NCI-H526 treated with DMSO at 0.1 percent for 48 hours (cell line): ENCODE measurements around the gene ACAD11.

Source experiments
- DNase-seq: peaks from one replicate; lab custom pipeline; 2025; lab: John Stamatoyannopoulos, UW

The ACAD11 gene

GRCh38 chr3:132659365-132660051, at the start of gene ACAD11:
Gene ACAD11 (minus strand): TSS chr3:132659809. CDS start chr3:132659751, 58 bp downstream.
- DNase-seq = peak; percentile 45

- no peak for DNase-seq
Observed at GRCh38 chr3:132703733-132704132, 44.1 kb upstream of the ACAD11 start.

- no peak for DNase-seq
Observed at GRCh38 chr3:132695422-132695821, 35.8 kb upstream of the ACAD11 start.

DNA sequence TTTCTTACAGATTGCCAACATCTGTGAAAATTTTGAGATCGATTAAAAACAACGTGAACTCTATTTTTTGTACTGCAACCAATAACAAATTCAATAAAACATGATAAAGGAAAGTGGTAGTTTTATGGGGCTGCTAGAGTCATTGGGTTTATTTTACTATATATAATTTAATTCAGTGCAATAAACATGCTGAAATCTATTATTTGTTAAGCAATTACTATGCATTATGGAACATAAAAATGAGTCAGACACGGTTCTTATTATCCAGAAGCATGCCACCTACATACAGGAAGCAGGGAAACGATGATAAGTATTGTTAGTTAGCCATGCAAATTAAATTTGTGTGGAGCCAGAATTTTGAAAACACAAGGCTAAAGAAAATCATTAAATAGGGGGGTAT, 35.4 kb upstream of the ACAD11 start:
- DNase-seq = no peak

DNA sequence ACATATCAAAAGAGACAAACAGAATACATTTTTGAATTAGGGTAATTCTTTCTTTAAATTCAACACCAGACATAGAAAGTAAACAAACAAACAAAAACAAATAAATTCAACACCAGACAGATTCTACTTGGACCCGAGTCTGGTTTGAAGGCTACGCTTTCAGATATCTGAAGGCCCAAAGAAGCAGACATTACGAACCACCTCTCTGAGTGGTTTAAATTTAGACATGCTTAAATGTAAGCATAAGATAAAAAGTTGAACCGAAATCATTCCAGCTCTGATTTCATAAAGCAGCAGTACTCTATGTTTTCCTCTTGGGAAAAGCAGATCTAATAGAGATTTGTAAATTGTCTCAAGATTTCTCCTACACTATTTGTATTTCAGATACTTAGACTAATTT, 30.4 kb upstream of the ACAD11 start:
- DNase-seq = no peak

GRCh38 chr3:132682201-132682600, 22.6 kb upstream of the ACAD11 start:
- DNase-seq = no peak

DNA sequence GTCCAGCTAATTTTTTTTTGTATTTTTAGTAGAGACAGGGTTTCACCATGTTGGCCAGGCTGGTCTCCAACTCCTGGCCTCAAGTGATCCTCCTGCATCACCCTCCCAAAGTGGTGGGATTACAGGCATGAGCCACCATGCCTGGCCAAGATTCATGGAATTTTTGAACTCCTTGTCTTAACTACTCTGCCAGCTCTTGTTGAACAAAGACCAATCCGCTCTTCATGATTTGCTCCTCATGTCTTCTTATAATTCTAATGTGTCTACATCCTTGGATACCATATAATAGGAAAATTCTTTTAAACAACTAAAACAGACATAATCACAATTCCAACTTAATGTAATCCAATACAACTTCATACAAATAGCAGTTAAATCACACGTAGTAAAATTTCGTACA, 21.8 kb upstream of the ACAD11 start:
- no peak for DNase-seq

DNA sequence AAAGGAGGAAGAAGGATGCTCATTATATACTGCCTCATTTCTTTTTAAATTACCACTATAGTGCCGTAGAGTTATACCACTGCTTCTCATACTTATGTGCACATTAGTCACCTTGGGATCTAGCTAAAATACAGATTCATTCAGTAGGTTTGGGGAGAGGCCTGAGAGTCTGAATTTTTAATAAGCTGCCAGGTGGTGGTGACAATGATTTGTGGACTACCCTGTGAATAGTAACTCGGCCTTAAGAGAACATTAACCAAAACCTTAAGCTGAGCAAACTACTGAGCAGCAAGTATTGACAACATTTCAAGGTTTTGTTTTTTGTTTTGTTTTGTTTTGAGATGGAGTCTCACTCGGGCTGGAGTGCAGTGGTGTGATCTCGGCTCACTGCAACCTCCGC, 20.3 kb upstream of the ACAD11 start:
- no peak for DNase-seq

GRCh38 chr3:132675408-132675807, 15.8 kb upstream of the ACAD11 start:
- DNase-seq = no peak

GRCh38 chr3:132669256-132669777, 9.7 kb upstream of the ACAD11 start:
- DNase-seq = no peak

DNA sequence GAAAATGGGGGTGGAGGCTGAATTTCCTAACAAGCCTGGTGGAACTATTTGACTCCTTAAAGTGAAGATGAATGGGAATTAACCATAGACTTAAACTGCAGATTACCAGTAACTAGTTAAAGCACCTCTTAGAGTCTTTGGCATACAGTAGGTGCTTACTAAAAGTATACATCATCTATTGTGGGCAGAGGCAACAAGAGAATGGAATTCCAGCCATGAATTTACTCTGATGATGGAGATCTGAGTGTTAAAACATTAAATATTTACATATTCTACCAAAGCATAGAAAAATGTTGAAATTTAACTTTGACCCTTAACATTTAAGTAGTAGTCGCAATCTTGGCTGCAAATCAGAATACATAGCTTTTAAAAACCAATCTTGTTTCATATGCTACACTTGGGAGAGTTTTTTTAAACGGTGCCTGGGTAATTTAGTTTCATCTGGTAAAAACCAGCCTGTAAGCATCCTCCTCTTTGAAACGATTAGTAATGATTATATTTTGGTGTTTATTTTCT, 5.7 kb upstream of the ACAD11 start:
- no peak for DNase-seq

DNA sequence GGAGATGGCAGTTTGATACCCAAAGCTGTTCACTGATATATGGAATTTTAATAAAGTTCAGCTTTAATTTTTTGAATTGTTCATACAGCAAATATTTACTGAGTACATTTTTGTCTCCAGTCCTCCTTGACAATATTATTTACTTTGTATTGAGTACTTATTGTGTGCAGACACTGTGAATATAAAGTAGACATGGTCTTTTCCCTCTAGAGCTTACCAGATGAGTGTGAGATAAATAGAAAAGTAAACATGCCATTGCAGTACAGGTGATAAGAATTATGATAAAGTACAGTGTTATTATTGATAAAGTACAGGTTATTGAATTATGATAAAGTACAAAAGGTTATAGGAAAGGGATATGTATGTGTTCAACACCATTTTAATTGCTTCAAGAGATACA, 2.6 kb upstream of the ACAD11 start:
- no peak for DNase-seq

- peak; percentile 33 for DNase-seq
Observed at GRCh38 chr3:132661101-132661500, 1.5 kb upstream of the ACAD11 start.

GRCh38 chr3:132660811-132661070, 1.1 kb upstream of the ACAD11 start:
- DNase-seq = no peak

- DNase-seq = peak; percentile 85
Observed at GRCh38 chr3:132660052-132660810, 622 bp upstream of the ACAD11 start, which contains the start of gene UBA5. Gene UBA5 (plus strand): TSS chr3:132660329. CDS start chr3:132660538, 209 bp downstream.

DNA sequence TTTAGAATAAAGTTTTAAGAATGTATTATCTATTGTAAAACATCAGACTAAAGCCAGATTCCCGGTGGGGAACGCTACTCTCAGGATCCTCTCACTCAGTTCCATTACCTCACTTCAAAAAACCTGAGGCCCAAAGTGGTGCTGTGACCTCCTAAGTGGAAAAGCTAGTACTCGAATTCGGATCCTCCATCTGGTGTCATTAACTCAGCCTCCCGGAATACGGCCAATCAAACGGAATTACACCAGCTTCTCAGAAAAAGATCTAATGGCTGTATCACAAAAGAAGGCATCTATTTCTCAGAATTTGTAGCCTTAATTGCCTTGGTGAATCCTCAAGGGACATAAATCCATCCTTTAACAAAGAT, 627 bp downstream of the ACAD11 start:
- no peak for DNase-seq

DNA sequence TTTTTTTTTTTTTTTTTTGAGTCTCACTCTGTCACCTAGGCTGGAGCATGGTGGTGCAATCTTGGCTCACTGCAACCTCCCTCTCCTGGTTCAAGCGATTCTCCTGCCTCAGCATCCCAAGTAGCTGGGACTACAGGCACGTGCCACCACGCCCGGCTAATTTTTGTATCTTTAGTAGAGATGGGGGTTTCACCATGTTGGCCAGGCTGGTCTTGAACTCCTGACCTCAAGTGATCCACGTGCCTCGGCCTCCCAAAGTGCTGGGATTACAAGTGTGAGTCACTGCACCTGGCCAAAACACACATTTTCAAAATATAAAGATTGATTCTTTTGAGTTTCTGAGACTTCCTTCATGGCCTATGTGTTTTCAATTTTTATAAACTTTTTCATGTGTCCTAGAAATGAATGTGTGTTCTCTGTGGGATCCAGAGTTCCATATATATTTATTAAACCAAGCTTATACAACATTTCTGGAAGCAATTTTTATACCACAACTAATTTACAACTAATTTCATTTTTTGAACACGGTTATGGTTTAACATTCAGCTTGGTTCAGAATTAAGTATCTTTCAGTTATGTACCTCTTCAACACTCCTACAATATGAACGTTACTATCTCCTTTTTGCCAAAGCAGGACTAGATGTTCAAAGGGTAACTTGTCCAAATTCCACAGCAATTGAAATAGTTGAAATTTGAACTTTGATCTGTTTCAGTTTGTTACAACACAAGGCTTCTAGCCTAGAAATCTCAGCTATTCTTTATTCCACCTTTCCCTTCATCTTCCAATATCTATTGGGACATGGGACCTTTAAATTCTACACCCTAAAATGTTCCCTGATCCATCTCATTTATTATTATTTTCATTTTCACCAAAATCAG, 1.5 kb downstream of the ACAD11 start:
- DNase-seq = no peak

- DNase-seq = no peak
Observed at GRCh38 chr3:132655471-132655870, 4.1 kb downstream of the ACAD11 start.

DNA sequence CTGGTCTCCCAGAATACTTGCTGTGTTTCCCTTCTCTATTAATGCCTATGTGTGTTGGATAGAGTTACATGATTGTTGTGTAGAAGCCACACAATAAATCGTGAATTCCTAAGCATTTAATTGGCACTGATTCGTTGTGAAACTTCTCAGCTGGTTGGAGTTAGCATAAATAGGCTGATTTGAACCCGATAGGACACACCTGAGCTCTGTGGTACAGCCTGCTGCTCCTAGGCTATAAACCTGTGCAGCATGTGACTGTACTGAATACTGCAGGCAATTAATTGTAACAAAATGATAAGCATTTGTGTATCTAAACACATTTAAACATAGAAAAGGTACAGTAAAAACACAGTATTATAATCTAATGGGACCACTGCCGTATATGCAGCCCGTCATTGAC, 4.9 kb downstream of the ACAD11 start:
- no peak for DNase-seq

- no peak for DNase-seq
Observed at GRCh38 chr3:132654190-132654589, 5.4 kb downstream of the ACAD11 start.

- no peak for DNase-seq
Observed at GRCh38 chr3:132652640-132653270, 6.9 kb downstream of the ACAD11 start.

DNA sequence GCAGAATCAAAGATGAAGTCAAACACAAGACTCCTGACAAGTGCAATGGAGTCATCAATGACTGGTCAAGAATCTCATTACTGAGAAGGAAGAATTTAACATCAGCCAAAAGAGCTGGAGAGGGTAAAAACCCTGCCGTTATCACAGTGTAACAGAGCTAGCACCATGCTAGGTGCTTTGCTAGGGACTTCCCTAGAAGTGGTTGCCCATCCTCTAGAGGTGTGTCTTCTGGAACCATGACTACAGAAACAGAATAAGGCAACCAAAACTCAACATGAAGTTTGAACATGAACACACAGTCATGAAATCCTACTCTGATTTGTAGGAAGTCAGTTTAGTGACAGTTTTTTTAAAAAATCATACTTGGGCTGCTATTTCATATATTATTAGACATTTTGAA, 9.5 kb downstream of the ACAD11 start:
- no peak for DNase-seq
